ENCODE data around the gene NXT1.

The NXT1 gene

DNA sequence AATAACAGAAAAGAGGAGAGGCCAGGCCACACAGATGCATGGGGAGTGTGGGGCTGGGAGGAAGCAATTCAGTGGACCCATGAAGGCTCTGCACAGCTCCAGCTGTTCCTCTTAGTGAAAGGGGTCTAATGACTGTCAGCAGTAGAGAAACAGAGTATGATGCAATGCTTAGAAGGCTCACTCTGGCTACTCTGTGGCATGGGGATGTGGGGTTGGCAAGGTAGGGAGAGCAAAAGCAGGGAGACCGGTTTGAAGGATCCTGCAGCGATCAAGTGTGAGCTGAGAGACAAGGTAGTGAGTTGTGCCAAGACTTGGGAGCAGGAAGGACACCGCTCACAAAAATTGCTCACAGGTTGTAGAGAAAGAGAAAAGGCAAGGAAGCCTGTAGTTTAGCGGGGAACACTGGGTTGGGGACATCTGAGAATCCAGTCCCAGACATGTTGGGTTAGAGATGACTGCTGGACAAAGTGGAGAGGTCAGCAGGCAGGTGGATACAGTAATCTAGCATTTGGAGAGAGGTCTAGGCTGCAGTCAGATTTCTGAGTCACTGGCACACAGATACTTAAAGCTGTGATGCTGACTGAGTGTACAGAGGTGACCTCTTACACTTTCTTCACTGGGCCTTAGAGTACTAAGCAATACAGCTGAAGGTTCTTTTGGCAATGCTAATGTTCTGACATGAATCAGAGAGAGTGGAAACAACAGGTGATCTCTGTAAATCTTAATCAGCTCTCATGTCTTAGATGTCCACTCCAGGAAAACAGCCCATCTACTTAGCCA lies 43.6 kb downstream of the NXT1 start:
- no peak for DNase-seq

DNA sequence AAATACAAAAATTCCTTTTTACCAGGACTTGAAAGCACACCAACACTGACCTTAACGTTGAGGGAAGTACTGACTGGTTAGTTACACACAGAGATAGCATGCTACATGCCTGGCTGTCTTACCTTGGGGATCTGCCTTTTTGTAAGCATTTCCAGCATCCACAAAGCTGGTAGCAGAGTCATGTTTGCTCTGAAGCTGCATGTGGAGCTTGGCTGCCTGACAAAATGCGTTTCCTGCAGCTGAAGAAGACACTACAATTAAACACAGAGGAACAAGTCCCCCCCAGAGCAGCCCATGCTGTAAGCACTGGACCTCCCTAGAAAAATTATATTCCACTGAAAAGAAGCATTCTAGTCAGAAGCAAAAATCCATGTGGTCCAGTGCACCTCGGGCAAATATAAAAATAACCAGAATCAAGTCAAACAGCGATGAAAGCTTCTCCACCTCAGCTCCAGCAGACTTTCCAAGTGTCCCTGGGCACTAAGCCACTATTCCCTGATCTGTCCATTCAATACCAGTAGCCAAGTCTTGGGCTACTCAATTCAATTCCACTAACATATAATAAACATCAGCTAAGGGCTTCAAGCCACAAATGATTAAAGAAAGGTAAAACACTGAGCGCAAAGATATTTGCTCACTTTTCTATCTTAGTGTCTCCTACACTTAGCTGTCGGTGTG lies 46.5 kb downstream of the NXT1 start:
- DNase-seq: no peak

DNA sequence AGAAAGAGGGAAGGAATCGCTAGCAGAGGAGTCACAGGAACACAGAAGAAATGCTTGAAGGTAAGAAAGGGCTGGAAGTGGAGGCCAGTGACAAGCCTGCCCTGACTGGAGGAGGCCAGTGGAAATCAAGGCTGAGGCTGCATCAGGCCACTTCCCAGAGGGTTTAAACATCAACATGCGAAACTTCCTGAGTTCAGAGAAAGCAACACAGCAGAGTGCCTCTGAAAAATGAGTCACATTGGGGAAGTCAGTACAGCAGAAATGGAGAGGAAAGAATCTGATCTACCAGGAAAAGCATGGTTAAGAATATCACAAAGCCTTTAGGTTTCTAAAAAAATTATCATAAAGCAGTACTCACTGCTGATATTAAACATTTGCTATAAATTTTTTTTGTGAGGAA lies 47.4 kb downstream of the NXT1 start:
- no peak for DNase-seq

DNA sequence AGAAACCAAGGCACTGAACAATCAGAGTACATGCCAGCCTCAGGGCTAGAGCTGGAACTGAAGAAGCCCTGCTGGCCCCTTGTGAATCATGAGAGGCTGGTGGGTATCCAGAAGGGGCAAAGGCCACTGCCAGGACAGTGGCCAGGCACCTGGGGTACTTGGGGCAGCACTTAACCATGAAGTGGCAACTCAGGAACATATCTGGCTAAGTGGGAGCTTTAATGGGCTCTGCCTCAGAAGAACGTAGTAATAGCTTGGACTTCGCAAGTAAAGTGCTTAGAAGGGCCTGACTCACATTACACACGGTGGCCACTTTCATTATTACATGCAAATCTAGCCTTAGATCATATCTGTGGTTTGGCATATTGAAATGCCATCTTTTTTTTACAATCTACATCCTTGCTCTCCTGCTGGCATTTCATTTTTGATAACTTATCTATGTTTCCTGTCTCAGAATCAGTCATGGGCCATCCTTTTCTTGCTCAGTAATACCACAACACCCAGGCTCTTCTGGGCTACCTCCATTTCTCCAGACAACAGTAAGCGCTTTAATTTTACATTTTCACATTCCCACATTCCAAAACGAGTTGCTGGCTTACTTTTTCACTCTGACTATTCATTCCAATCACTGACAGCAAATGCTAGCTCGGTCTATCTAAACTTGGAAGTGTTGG lies 49.1 kb downstream of the NXT1 start:
- no peak for DNase-seq

DNA sequence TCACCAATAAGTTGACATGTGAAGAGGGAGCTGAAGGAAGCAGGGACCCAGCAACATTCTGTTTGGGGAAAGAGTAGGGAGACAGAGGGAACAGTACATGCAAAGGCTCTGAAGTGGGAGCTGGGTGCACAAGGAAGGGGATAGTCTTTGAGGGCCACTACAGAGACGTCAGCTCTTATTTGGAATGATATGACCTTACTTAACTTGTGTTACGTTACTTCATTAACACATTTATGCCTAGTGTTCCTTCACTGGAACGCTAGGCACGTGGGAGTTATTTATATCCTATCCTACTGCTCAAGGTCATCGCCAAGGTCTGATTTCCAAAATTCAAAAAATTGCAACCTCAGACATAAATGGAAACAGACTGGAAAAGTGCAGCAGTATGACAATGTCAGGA lies 50.5 kb downstream of the NXT1 start:
- DNase-seq: no peak

DNA sequence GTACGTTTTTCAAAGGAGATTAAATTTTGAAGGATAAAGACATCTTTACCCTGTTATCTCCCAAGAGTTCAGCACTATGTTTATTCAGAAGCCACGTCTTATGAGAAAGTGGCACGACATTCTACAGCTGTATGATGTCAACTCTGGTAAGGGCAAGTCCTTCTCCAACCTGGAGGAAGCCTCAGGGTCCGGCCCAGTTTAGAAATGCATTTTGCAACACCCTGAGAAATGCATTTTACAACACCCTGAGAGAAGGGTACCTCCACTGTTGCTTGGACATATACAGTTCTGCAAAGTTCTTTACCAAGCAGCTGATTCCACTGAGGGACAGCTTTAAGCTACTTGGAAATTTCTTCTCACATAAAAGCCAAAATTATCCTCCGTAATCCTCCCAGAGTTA lies 53.2 kb downstream of the NXT1 start:
- no peak for DNase-seq

DNA sequence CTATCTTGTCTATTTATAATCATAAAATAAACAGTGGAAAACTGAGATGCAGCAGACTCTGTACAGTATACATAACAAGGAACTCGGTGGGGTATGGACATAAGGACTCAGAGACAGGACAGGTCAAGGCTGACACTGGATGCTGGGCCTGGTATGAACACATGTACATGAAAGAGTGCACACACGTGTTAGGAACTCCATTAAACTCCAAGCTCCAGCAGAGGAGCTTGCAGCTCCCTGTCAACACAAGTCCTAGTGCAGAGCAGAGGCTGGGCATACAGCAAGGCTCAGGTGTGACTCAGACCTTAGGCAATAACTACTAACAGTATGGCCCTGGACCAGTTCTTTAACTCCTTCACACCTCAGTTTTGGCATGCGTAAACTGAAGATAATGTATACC lies 53.6 kb downstream of the NXT1 start:
- DNase-seq: no peak

Data from activated T-cell treated with anti-CD3 and anti-CD28 coated beads, Interleukin-2, amount 50 U/mL, for 1 hour (primary cell).